Ectodermal cell (in vitro differentiated cells): Measurements from ENCODE around the gene PRDM11.

ENCODE experiments used
- H3K27ac ChIP-seq: 2 replicates; pipeline ENCODE4 v1.7.0; 2013; ENCODE audit warnings: mild to moderate bottlenecking, low read depth, low read length; ENCODE audit not compliant: insufficient read depth, poor library complexity, severe bottlenecking
- H3K27me3 ChIP-seq: 2 replicates; pipeline ENCODE4 v1.7.0; 2013; ENCODE audit warnings: mild to moderate bottlenecking, low read length; ENCODE audit not compliant: insufficient read depth, control insufficient read depth, poor library complexity, severe bottlenecking
- H3K36me3 ChIP-seq: one replicate; pipeline ENCODE4 v1.7.0; 2013; ENCODE audit warnings: low read length; ENCODE audit not compliant: control insufficient read depth, insufficient read depth
- H3K4me1 ChIP-seq: one replicate; pipeline ENCODE4 v1.7.0; 2013; ENCODE audit warnings: low read length; ENCODE audit not compliant: control insufficient read depth, insufficient read depth
- H3K4me3 ChIP-seq: 2 replicates; pipeline ENCODE4 v1.7.0; 2013; ENCODE audit warnings: low read depth, low read length, control low read depth; ENCODE audit not compliant: insufficient read depth
- H3K9me3 ChIP-seq: 2 replicates; pipeline ENCODE4 v1.7.0; 2013; ENCODE audit warnings: mild to moderate bottlenecking, low read length, moderate library complexity; ENCODE audit not compliant: control insufficient read depth
- WGBS, 2 experiments: methylation state at CpG; one replicate each; pipeline ENCODE4 v1.1.7; 2013; ENCODE audit warnings: missing lambda C conversion rate in 2 of 2; 5-methylcytosine and 5-hydroxymethylcytosine counted together

The PRDM11 gene

DNA sequence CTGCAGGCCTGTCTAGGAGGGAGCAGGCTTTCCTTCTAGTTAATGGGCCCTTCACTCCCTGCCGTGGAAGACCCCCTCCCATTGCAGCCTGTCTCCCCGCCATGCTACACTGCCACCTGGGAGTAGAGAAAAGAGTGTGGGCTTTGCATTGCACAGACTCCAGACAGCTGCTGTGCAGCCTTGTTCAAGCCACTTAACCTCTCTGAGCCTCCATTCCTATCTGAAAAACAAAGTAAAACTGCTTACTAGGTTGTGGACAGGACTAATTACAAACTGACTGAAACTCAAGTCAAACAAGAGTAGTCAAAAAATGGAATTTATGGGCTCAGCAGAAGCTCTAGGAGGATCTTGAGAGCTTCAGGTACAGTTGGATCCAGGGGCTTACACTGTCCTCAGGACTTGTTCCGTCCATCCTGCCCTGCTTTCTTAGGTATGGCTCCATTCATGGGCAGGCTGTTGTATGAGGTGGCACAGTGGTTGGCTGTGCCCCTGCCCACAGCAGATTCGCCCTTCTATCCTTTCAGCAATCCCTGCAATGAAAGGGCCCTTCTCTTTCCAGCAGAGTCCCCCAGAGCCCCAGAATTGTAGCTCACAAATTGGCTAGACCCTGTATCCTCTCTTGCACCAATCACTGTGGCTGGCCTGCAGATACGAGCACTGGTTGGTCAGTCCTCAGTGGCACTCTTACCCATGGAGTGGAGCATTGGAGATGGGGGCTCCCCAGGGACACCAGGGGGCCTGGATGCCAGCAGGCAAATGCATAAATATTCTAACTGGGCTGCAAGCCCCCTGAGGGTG is 19.6 kb downstream of the PRDM11 start:
- Histone ChIP-seq H3K9me3 (no peaks in the 10 kb centered on the region), H3K4me1 (no peaks in the 10 kb centered on the region), H3K27me3 (no peaks in the 10 kb centered on the region), H3K27ac (no peak overlapping the region), H3K36me3 (no peaks in the 10 kb centered on the region), H3K4me3 (no peak overlapping the region)
- WGBS, 2 experiments = 90 to 91% methylated on average over 5 of the region's 5 CpGs

GRCh38 chr11:45166604-45166897 is 20.1 kb downstream of the PRDM11 start:
- Histone ChIP-seq H3K4me3 (no peak overlapping the region), H3K36me3 (no peaks in the 10 kb centered on the region)
- 85 to 89% methylated on average over 4 of the region's 4 CpGs for WGBS, 2 experiments

GRCh38 chr11:45167283-45167682 is 20.8 kb downstream of the PRDM11 start:
- no peaks in the 10 kb centered on the region for H3K4me1 ChIP-seq
- no peaks in the 10 kb centered on the region for H3K9me3 ChIP-seq
- no peak overlapping the region for H3K27ac ChIP-seq
- no peaks in the 10 kb centered on the region for H3K27me3 ChIP-seq
- 93% methylated on average over 2 of the region's 2 CpGs for WGBS, 2 experiments
- H3K4me3 ChIP-seq = no peak overlapping the region
- H3K36me3 ChIP-seq = no peaks in the 10 kb centered on the region

More at GRCh38 chr11:45166604-45166897, 20.1 kb downstream of the PRDM11 start:
- Histone ChIP-seq H3K27me3 (no peaks in the 10 kb centered on the region), H3K4me1 (no peaks in the 10 kb centered on the region), H3K27ac (no peak overlapping the region), H3K9me3 (no peaks in the 10 kb centered on the region)

DNA sequence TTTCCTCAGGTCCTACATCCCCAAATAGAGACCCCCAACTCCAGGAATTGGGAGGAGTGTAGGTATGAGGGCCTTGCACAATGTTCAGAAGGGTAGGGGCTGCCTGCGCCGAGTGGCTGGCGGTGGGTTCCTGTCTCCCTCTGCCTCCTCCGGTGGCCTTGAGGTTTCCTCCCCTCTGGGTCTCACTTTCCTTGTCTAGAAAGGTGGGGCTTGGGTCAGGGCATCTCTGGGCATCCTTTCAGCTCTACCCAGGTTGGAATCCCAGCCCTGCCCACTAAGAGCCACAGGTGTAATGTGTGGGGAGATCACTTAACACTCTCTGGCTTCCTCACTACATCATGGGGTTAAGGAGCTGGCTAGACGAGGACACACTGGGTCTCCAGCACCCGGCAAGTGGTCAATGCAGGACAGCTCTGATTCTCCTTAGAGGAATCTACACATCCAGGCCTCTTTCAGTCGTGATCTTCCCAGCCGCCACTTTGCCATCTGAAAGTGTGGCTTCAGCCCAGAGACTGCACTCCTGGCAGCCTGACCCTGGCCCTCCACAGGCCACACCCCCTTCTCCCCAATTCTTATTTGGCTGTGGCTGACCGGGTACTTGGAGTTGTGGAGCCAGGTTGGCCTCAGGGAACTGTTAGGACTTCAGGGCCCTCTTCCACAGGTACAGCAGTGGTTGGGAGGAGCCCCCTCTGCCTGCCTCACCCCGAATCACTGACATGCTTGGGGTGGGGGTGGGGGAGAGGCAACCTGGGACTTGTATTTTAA is 22.1 kb downstream of the PRDM11 start:
- Histone ChIP-seq H3K4me3 (no peak overlapping the region), H3K27me3 (no peaks in the 10 kb centered on the region), H3K27ac (no peak overlapping the region), H3K36me3 (no peaks in the 10 kb centered on the region), H3K9me3 (no peaks in the 10 kb centered on the region), H3K4me1 (no peaks in the 10 kb centered on the region)
- whole genome bisulfite sequencing, 2 experiments = 88 to 89% methylated on average over 10 of the region's 10 CpGs

DNA sequence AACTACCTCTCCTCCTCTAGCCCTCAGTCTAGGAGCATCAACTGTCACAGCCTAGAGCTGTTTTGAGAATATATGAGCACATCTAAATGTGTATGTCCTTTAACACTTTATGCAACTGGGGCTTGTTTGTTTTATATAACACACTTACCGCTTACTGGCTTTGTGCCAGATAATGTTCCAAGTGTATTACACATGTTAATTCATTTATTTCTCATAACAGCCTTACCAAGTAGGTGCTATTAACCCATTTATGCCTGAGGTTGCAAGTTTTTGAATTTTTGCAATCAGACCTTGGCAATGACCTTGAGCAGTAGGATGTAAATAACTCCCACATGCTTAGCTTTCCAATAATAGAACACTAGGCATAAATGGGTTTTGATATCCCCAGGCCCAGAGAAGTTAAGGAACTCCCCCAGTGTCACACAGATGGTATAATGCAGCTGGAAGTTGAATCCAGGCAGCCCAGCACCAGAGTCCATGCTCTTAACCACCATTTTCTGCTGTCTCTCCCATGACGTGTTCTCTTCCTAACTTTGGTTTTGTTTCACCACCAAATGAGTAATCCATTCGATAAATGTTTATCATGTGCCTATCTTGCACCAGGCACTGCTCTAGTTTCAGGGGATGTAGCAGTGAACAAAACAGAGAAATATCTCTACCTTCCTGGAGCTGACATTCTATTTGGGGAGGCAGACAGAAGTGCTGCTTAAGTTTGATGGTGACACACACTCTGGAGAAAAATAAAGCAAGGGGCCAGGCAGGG is 23.1 kb downstream of the PRDM11 start:
- no peaks in the 10 kb centered on the region for H3K4me1 ChIP-seq
- no peaks in the 10 kb centered on the region for H3K27me3 ChIP-seq
- H3K4me3 ChIP-seq = no peak overlapping the region
- H3K9me3 ChIP-seq = no peaks in the 10 kb centered on the region
- H3K27ac ChIP-seq = no peak overlapping the region
- WGBS, 2 experiments = 87 to 92% methylated on average over 3 of the region's 3 CpGs
- H3K36me3 ChIP-seq = no peaks in the 10 kb centered on the region

DNA sequence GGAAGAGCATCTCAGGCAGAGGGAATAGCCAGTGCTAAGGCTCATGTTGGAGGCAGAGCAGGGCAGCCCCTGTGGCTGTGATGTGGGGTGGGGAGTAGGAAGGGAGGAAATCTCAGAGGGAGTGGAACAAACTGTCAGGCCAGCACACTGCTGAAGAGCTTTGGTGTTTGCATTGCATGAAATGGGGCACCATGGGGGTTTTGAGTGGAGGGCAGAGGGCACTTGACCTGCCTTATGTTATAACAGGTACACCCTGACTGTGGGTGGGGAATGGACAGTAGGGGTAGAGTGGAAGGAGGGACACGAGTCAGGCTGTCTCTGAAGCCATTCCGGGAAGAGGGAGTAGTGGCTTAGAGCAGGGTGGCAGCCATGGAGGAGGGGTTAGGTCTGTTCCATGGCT is 24.0 kb downstream of the PRDM11 start:
- Histone ChIP-seq H3K4me1 (no peaks in the 10 kb centered on the region), H3K27ac (no peak overlapping the region), H3K36me3 (no peaks in the 10 kb centered on the region), H3K4me3 (no peak overlapping the region), H3K27me3 (no peaks in the 10 kb centered on the region), H3K9me3 (no peaks in the 10 kb centered on the region)
- 86 to 89% methylated on average over 2 of the region's 2 CpGs for WGBS, 2 experiments

DNA sequence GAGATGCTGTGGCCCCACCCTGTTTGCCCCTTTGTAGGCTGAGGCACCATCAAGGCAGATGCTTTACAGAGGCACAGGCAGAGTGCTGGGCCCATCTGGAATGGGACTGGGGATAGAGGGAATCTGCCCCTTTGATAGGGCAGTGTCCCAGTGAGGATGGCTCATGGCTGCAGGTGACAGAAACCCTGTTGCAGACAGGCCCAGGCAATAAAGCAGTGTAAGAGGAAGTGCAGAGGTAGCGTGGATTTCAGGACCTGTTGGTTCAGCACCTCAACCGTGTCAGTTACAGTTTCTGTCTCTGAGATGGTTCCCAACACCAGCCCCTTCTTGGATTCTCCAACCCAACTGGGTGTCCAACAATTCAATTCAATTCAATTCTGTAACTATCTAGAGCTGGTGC is 25.1 kb downstream of the PRDM11 start:
- 93 to 95% methylated on average over 2 of the region's 2 CpGs for WGBS, 2 experiments
- no peak overlapping the region for H3K4me3 ChIP-seq
- no peaks in the 10 kb centered on the region for H3K9me3 ChIP-seq
- no peak overlapping the region for H3K27ac ChIP-seq
- no peaks in the 10 kb centered on the region for H3K27me3 ChIP-seq
- H3K36me3 ChIP-seq = no peaks in the 10 kb centered on the region
- no peaks in the 10 kb centered on the region for H3K4me1 ChIP-seq

DNA sequence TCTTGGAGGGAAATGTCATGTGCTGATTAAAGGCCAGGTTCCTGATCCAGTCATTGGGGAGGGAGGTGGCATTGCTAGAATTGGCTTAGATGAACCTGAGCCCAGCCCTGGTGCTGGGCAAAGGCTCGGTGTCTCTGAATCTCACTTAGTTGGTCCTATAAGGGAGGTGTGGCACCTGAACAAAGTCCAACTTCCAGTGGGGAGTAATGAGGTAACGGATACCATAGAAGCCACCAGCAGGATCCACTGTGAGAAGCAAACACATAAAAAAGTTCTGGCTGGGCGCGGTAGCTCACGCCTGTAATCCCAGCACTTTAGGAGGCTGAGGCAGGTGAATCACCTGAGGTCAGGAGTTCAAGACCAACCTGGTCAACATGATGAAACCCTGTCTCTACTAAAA is 26.6 kb downstream of the PRDM11 start:
- H3K27ac ChIP-seq = no peak overlapping the region
- WGBS, 2 experiments = 92 to 93% methylated on average over 5 of the region's 5 CpGs
- H3K27me3 ChIP-seq = no peaks in the 10 kb centered on the region
- no peaks in the 10 kb centered on the region for H3K36me3 ChIP-seq
- H3K4me1 ChIP-seq = no peaks in the 10 kb centered on the region
- H3K4me3 ChIP-seq = no peak overlapping the region
- H3K9me3 ChIP-seq = no peaks in the 10 kb centered on the region

DNA sequence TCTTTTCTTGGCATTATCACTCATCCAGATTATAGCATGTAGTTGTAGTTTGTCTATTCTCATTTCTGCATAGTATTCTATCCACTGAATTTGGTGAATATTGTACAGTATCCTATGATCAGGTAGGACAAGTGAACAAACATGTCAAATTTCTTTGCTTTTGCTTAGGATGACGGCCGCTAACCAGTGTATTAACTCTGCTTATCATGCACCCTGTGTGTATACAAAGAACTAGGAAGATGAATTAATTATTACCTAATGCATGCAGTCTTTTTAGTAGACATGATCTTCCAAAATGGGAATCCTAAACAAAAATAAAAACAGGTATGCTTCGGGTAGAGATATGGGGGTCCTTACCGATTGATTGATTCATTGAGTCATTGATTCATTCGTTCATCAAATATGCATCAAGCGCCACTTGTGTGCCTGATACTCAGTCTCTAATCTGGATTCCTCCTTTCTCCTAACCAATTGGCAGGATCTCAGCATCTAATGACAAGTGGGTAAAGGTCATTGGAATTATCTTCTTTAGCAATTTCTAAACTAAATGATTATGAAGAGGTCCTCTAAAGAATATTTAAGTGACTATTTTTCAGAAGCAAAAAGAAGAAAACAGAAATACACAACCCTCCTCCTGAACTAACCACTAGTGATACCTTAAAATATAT is 27.9 kb downstream of the PRDM11 start:
- Histone ChIP-seq H3K4me1 (no peaks in the 10 kb centered on the region), H3K36me3 (no peaks in the 10 kb centered on the region), H3K4me3 (no peak overlapping the region), H3K27me3 (no peaks in the 10 kb centered on the region), H3K27ac (no peak overlapping the region), H3K9me3 (no peaks in the 10 kb centered on the region)
- 97 to 98% methylated on average over 6 of the region's 6 CpGs for WGBS, 2 experiments

- Histone ChIP-seq H3K27ac (no peak overlapping the region), H3K27me3 (no peaks in the 10 kb centered on the region), H3K9me3 (no peaks in the 10 kb centered on the region), H3K4me3 (no peak overlapping the region), H3K36me3 (no peaks in the 10 kb centered on the region), H3K4me1 (no peaks in the 10 kb centered on the region)
- 92 to 93% methylated on average over 4 of the region's 4 CpGs for WGBS, 2 experiments
Observed at GRCh38 chr11:45174963-45175362, 28.5 kb downstream of the PRDM11 start.
